Gastrocnemius medialis (tissue), 4 donors: ENCODE data around the gene MME.
"Not testable (repeated sequence)": the region's sequence is repeated elsewhere in the genome, so short reads cannot be mapped to it uniquely, and the experiment has no call there.

Experiments
- POLR2A ChIP-seq, 2 donors: fragments of 450-650 bp; IDR thresholded peaks; one replicate each; pipeline ENCODE4 v1.6.1; 2017; ENCODE audit warnings: antibody characterized with exemption in 2 of 2, mild to moderate bottlenecking in 2 of 2, moderate library complexity in 2 of 2
- TF ChIP-seq, protein P1 (sequence below), 5 experiments: fragments of 450-650 bp in 3 of 5; fragments of 200-600 bp in 2 of 5; sonication (generic) in 2 of 5; IDR thresholded peaks in 4 of 5; conservative IDR thresholded peaks in 1 of 5; 1 replicate in 4 of 5; 2 replicates in 1 of 5; pipeline ENCODE4 v1.5.1; 2016 to 2019; ENCODE audit warnings: antibody characterized with exemption in 5 of 5, mild to moderate bottlenecking in 3 of 5, moderate library complexity in 3 of 5

DNA sequence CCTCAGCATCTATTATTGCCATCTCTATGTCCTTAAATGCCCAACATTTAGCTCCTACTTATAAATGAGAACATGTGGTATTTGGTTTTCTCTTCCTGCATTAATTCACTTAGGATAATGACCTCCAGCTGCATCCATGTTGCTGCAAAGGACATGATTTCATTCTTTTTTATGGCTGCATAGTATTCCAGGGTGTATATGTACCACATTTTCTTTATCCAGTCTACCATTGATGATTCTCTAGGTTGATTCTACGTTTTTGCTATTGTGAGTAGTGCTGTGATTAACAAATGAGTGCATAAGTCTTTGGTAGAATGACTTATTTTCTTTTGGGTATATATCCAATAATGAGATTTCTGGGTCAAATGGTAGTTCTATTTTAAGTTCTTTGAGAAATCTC is 54.2 kb downstream of the MME start:
- not testable (repeated sequence) for TF ChIP-seq POLR2A (IDR thresholded peaks at IDR 0.05)
- TF ChIP-seq, protein P1, sequence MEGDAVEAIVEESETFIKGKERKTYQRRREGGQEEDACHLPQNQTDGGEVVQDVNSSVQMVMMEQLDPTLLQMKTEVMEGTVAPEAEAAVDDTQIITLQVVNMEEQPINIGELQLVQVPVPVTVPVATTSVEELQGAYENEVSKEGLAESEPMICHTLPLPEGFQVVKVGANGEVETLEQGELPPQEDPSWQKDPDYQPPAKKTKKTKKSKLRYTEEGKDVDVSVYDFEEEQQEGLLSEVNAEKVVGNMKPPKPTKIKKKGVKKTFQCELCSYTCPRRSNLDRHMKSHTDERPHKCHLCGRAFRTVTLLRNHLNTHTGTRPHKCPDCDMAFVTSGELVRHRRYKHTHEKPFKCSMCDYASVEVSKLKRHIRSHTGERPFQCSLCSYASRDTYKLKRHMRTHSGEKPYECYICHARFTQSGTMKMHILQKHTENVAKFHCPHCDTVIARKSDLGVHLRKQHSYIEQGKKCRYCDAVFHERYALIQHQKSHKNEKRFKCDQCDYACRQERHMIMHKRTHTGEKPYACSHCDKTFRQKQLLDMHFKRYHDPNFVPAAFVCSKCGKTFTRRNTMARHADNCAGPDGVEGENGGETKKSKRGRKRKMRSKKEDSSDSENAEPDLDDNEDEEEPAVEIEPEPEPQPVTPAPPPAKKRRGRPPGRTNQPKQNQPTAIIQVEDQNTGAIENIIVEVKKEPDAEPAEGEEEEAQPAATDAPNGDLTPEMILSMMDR (IDR thresholded peaks at IDR 0.05 in 4 of 5, conservative IDR thresholded peaks at IDR 0.05 in 1 of 5) = not testable (repeated sequence)
